DMS 273 (cell line): Measurements from ENCODE around the gene ZNF160.
"Not testable (repeated sequence)": the region's sequence is repeated elsewhere in the genome, so short reads cannot be mapped to it uniquely, and the experiment has no call there.

Source experiments
- DNase-seq: peaks from one replicate; lab custom pipeline; 2025; ENCODE audit not compliant: unreplicated experiment; lab: John Stamatoyannopoulos, UW

Gene ZNF160

DNA sequence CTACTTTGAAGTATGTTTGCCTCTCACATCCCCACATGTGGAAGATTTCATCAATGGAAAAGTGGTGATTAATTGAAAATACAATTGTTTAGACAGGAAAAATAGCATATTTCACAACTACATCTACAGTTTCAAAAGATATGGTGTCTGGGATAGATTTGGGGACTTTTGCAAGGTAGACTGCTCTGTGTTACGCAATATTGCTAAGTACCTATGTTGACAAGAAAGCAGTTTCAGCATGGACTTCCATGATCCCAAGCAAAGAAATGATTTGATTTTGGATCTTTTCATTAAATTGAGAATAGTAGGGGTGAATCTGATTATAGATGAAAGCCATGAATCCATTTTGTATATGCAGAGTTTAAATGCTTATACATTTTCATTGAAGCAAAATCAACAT is 10.5 kb downstream of the ZNF160 start:
- DNase-seq = no peak

DNA sequence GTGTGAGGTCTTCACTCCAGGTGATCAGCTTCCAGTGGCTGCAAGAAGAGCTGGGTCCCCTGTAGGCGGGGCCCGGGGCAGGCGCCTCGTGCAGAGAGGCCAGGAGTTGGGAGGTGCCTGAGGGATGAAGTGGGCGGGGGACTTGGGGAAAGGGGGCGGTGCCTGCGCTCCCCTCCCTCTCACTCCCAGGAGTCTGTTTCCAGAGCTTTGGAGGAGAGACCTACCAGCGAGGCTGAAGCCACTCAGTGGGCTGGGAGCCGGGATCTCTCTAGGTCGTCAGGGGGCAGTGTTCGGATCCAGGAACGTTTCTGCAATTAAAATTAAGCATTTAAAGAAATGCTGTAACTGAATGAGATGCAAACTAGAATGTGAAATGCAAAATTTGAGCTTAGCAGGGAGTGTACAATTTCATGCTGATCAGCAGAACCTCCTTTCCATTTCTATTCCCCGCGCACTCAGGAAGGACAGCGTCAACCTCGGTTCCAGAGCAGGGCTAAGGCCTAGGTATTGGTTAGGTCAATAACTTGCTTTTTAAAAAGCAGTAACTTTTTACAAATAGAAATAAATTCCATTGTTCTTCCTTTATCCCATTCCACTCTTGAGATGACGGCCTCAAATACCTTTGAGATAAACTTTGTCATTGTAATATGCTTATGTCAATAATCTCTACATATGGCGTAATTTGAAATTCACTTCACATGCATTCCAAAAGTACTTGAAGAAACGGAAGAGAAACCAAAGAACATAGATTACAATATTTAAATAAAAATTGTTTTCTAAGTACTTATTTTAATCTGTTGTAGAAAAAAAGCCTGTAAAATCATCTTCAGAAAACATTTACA is 11.6 kb downstream of the ZNF160 start:
- no peak for DNase-seq

DNA sequence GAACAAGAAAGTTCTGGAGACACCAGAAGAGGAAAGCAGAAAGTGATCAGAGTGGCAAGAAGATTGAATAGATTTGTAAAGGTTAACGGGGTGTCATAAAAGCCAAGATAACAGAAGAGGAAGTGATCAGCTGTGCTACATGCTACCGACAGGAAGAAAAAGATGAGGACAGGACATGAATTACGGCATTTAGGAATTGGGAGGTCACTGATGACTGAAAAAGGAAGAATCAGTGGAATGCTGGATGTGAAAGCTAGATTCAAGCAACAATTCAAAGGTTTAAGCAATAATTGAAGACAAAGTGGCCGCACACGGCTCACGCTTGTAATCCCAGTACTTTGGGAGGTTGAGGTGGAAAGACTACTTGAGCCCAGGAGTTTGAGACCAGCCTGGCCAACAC is 15.1 kb downstream of the ZNF160 start:
- no peak for DNase-seq

GRCh38 chr19:53086949-53087348 is 16.3 kb downstream of the ZNF160 start:
- no peak for DNase-seq

GRCh38 chr19:53085496-53085895 is 17.7 kb downstream of the ZNF160 start:
- DNase-seq = no peak

- DNase-seq = no peak
Measured at GRCh38 chr19:53082929-53083328, 20.3 kb downstream of the ZNF160 start.

DNA sequence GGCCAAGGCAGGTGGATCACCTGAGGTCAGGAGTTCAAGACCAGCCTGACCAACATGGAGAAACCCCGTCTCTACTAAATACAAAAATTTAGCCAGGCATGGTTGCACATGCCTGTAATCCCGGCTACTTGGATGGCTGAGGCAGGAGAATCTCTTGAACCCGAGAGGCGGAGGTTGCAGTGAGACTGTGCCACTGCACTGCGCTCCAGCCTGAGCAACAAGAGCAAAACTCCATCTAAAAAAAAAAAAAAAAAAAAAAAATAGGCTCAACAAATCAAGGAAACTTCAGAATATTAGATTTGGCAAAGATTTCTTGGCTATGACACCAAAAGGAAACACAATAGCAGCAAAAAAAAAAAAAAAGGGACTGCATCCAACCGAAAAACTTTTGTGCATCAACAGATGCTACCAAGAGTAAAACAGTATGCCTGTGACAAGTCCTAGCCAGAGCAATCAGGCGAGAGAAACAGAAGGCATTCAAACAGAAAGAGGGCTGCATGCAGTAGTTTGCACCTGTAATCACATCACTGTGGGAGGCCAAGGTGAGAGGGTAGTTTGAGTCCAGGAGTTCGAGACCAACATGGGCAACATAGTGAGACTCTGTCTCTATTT is 23.8 kb downstream of the ZNF160 start:
- no peak for DNase-seq

DNA sequence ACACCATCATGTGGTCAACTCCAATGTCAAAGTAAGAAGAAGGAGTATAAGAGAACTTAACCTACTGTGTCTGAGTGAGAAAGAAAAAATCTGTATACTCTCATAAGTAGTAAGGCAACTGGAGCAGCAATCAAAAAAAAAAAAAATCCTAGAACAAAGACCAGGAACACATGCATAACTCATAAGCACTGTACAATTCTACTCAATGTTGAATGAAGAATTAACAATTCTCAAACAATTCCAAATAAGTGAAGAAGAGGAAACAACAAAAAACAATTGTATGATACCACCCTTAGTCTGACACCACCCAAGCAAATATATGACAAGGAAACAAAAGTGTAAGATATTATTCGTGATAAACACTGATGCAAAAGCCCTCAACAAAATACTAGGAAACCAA is 24.6 kb downstream of the ZNF160 start:
- no peak for DNase-seq

DNA sequence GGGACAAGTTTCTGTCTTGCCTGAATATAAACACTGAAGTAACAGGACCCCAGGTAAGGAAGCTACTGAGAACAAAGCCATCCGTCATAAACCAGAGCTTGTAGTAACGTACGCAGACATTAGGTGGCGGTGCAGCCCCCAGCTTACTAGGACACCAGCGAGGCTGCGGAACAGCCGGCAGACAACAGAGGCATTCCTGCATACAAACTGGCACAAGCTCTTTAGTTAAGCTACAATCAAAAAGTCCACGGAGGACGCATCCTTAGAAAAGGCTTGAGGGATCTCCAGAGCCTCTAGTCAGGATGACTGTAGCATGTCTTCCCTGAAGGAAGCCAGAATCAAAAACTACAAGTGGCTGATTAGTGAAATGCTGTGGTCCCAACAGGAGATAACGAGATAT is 26.2 kb downstream of the ZNF160 start:
- DNase-seq = peak; percentile 14

DNA sequence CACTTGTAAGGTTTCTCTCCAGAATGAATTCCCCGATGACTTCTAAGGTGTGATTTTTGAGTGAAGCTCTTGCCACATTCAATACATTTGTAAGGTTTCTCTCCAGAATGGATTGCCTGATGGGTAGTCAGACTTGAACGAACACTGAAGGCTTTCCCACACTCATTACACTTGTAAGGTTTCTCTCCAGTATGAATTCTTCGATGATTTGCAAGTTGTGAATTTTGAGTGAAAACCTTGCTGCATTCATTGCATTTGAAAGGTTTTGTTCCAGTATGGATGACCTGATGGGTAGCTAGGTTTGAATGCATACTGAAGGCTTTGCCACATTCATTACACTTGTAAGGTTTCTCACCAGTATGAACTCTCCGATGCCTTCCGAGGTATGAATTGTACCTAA is 34.4 kb downstream of the ZNF160 start:
- no peak for DNase-seq

GRCh38 chr19:53068199-53068598 is 35.0 kb downstream of the ZNF160 start:
- DNase-seq = no peak

DNA sequence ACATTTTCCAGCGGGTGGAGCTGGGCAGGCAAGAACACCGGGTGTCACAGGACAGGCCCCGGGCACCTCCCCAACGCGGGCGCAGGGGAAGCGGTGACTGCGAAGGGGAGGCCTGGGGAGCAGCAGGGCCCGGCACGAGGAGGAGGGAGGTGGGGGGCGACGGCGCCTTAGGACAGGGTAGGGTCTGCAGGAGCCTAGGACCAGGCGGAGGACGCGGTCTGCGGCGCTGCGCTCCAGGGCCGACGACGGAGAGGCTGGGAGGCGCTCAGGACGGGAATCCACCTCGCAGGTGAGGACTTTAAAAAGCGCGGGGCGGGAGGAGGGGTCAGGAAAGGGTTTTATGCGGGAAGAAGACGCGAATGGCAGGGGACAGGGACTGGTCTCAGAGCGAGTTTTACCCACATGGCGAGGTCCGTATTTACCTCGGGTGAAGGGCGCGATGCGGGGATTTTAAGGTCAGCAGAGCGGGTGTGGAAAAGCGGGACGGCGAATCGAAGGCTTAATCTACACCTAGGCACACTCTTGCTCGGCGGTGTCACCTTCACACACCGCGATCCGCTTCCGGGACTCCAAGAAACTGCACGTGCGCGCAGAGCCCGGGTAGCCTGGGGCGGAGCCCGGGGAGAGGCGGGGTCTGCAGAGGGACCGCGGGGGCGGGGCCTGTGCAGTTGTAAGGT is 45.2 kb downstream of the ZNF160 start:
- DNase-seq = peak; percentile 76

GRCh38 chr19:53055117-53055516 is 48.1 kb downstream of the ZNF160 start:
- DNase-seq = peak; percentile 34

DNA sequence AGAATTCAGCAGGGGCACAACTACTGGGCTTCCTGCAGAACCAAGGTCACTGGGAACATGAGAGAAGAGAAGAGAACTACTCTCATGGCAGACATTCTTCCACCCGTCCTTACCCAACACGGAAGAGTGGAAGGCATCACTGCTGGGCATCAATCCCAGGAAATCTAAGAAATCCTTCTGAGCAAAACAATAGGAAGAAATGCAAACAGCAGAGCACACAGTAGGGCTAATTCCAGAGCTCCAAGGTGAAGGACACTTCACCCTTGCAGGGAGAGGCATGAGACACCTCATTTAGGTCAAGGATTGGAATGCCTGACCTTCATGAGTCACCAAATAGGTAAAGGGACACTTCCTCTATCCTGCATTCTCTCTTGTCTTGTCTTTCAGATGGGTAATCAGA is 55.8 kb downstream of the ZNF160 start:
- no peak for DNase-seq

- no peak for DNase-seq
Measured at GRCh38 chr19:53045536-53045935, 57.7 kb downstream of the ZNF160 start.

DNA sequence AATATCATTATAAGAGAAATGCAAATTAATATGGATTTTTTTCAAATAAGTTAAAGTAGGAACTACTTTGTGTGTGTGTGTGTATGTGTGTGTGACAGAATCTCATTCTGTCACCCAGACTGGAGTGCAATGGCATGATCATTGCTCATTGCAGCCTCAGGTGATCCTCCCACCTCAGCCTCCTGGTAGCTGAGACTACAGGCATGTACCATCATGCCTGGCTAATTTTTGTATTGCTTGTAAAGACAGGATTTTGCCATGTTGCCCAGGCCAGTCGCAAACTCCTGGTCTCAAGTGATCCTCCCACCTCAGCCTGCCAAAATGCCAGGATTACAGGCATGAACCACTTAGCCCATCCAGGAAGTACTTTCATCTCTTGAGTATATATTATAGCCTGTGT is 61.9 kb downstream of the ZNF160 start:
- no peak for DNase-seq

DNA sequence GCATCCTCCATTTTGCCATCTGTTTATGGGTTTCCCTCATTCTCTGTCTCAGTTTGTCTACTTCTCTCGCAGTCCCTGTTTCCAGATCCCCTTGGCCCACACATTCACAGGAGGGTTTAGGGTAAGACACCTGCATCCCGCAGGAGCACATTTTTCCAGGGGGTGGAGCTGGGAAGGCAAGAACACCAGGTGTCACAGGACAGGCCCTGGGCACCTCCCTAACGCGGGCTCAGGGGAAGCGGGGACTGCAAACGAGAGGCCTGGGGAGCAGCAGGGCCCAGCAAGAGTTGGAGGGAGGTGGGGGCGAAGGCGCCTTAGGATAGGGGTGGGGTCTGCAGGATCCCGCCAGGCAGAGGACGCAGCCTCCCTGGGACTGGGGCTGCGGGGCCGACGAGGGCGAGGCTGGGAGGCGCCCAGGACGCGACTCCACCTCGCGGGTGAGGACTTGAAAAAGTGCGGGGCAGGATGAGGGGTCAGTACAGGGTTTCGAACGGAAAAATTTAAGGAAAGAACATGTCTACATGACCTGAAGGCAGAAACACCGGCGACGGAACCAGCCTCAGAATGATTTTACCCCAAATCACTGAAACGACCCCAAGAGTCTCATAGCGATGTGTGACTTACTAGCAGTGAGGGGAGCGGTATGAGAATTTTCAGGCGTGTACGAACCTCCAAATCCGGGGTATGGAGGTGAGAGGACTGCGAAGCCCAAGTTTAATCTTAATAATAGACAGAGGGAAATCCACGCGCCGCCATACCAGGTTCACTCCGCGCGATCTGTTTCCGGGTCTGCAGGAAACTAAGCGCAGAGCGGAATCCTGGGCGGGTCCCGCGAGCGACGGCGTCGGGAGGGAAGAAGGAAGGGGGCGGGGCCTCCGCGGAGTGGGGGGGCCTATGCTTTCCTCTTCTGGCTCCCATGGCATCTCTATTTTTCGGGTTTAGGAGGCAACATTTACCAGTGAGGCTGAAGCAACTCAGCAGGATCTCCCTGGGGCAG is 65.8 kb downstream of the ZNF160 start:
- DNase-seq = peak; percentile 87

GRCh38 chr19:53034948-53035675 is 68.1 kb downstream of the ZNF160 start:
- no peak for DNase-seq

DNA sequence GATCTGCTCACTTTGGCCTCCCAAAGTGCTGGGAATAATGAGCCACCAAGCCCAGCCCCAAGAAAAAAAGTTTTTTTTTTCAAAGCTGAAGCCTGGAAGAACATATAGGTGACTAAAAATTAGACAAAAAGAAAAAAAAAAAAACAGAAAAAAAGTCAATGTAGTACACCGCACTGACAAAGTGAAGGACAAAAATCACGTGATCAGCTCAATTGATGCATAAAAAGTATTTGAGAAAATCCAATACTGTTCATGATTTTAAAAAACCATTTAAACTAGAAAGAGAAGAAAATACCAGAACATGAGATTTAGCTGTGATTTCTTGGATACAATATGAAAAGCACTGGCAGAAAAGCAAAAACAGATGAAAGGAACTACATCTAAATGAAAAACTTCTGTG is 69.2 kb downstream of the ZNF160 start:
- DNase-seq = no peak

- DNase-seq = not testable (repeated sequence)
Measured at GRCh38 chr19:53028306-53028705, 74.9 kb downstream of the ZNF160 start.
